CD4-positive, alpha-beta T cell treated with Interleukin-6 at 100 ng/mL for 8 hours (primary cell): ENCODE results near the gene ALAD.
"Not testable (repeated sequence)": the region's sequence is repeated elsewhere in the genome, so short reads cannot be mapped to it uniquely, and the experiment has no call there.

Experiments used
- DNase-seq: peaks from one replicate; pipeline ENCODE4 v3.0.0-alpha.2; 2020; ENCODE audit warnings: mixed read lengths, low spot score

Gene ALAD

GRCh38 chr9:113373256-113373655, 27.8 kb downstream of the ALAD start:
- DNase-seq: no peak

DNA sequence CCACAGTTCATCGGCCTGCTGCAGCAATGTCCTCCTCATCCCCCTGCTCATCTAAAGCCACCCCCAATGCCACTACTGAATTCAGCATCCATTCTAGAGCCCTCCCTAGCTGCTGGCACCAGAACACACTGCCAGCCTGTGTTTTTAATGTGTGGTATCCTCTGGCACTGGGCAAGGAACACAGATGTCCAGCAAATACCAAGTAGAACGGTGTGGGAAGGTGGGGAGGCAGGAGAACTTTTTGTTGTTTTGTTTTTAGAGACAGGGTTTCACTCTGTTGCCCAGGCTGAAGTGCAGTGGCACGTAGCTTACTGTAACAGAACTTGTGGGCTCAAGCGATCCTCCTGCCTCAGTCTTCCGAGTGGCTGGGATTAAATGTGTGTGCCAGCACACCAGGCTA, 29.0 kb downstream of the ALAD start:
- no peak for DNase-seq

DNA sequence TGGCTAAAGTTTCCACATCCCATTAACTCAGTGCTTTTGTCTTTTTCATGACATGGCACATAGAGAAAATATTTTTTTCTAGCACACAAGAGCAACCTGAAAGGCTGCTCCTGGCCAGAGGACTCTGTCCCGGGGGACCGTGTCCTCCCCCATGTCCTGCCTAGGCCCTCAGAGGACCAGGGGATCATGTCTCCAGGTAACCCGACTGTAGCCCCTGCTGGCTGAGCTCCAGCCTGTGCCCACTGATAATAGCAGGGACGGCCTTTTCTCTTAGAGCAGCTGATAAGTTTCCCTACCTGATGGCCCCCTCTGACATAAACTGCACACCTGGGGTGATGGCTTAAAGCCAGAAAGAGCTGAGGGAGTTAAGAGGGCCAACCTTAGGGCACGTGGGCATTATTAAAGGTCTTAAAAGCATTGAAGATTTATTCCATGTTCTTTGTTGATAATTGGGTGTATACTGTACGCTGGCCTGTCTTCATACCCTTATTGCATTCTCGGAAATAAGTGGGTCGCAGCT, 30.2 kb downstream of the ALAD start:
- no peak for DNase-seq

DNA sequence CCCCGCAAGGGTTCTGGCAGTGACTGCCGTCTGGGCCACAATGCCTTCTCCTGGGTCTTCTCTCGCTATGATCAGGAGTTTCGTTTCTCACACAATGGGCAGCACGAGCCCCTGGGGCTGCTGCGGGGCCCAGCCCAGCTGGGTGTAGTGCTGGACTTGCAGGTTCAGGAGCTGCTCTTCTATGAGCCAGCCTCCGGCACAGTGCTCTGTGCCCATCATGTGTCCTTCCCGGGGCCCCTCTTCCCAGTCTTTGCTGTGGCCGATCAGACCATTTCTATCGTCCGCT, 31.3 kb downstream of the ALAD start:
- DNase-seq: no peak

DNA sequence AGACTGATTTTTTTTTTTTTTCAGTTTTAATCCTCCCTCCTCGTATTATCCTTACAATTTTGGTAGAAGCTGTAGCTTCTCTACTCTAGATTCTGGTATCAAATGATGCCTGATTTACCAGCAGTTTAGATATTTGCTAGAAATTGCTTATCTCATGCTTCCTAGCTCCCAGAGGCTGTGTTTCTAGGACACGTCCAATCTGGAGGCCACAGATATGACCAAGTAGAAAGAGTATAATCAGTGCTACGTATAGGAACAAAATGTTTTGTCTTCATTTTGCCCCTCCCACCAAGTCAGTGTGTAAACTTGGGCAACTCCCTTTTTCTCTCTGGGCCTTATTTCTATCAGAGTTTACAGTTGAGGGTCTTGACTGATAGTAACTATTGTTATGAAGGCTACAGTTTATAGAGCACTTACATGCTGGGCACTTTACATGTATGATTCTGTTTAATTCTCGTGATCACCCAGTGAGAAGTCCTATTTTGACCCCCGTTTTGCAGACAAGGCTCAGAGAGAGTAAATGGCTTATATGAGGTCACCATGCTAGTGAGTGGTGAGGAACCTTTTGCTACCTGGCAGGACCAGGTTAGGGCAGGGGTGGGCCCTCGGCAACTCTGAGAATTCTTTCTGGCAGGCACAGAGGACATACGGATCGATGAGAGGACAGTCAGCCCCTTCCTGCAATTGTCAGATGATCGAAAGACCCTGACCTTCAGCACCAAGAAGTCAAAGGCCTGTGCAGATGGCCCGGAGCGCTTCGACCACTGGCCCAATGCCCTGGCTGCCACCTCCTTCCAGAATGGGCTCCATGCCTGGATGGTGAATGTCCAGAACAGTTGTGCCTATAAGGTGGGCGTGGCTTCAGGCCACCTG, 31.9 kb downstream of the ALAD start:
- no peak for DNase-seq

DNA sequence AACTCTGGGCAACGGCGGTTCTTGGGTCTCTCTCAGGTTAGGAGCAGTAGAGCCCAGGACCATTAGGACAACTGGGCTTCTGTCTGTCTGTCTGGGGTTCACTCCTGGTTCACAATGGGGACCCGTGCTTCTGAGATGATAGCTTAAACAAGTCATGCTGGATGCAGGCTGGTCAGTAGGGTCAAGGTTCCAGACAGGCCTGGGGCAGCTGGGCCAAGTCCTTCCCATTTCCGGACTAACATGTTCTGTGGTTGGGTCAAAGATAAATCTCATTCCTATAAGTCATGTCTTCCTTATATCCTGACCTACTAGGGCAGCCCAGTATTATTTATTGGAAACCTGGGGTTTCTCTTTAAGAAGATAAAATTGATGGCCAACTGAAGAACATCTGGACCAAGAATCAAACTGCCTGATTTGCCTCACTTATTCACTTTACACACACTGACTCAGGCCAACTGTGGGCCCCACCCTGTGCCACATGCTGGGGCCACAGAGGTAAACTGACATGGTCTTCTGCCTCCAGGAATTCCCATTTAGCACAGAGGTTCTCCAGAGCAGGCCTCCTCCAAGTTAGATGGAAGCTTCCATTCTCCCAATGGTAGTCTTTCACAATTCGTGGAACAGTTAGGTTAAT, 32.6 kb downstream of the ALAD start:
- no peak for DNase-seq

DNA sequence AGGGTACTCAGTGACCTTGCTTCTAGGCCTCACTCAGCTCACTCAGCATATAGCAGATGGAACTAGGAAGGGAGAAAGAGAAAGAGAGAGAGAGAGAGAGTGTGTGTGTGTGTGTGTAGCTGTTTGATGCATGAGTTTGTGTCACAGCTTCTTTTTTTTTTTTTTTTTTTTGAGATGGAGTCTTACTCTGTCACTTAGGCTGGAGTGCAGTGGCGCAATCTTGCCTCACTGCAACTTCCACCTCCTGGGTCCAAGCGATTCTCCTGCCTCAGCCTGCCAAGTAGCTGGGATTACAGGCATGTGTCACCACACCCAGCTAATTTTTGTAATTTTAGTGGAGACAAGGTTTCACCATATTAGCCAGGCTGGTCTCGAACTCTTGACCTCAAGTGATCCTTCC, 35.4 kb downstream of the ALAD start:
- not testable (repeated sequence) for DNase-seq

DNA sequence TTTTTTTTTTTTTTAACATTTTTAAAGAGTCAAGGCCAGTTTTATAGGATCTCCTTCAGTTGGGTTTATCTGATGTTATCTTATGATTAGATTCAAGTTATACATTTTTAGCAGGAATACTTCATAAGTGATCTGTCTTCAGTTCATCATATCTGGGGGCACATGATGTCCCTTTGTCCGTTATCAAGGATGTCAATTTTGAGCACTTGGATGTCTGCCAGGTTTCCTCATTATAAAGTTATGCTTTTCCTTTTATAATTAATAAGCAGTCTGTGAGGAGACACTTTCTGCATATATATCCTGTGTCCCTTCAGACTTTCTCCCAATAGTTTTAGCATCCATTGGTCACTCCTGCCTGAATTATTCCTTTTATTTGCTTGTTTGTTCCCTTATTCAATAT, 36.1 kb downstream of the ALAD start:
- no peak for DNase-seq

GRCh38 chr9:113363336-113363735, 37.7 kb downstream of the ALAD start:
- DNase-seq: no peak

DNA sequence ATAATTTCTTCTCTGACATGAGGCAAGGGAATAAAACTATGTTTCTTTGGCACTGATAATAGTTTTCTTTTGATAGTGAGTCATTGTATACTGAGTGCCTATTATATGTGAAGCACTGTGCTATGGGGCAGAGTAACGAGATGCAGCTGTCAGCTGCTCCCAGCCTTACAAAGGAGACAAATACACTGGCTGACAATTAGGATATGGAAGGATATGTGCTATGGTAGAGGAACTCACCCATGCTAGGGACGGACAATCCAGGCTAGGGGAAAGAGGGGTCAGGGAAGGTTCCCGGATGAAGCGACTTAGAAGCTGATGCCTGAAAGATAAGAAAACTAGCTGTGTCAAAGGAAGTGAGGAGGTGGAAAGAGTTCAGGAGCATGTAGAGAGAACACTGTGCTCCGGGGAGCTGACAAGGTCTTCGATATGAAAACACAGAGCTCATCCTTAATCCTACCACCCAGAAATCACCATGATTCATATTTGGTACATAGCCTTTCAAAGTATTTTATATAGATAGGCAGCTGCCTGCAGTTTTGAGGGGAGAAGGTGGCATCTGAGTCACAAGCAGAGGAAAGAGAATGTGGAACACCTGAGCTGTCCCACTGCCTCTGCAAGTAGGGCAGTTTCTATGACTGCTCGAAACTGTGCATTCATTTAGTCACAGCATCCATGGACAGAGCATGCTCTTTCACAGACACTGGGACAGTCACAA, 39.6 kb downstream of the ALAD start:
- DNase-seq: no peak

DNA sequence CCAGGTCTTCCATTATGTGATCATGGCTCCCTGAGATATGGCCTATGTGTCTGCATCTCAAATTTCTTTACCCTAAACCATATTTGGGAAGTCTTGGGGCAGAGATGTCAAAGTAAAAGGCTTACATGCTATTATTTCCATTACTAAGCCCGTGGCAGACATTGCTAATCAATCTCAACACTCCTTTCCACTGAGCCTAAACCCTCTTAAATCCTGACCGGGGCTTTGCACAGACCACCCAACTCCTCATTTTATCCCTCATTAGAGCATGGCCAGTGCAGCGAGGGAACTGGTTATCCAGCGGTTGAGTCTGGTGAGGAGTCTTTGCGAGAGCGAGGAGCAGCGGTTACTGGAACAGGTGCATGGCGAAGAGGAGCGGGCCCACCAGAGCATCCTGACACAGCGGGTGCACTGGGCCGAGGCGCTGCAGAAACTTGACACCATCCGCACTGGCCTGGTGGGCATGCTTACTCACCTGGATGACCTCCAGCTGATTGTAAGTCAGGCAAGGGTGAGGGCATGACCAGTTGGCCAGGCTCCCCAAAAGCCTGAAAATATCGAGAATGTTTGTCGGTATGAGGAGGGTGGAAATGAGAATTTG, 40.7 kb downstream of the ALAD start:
- no peak for DNase-seq

DNA sequence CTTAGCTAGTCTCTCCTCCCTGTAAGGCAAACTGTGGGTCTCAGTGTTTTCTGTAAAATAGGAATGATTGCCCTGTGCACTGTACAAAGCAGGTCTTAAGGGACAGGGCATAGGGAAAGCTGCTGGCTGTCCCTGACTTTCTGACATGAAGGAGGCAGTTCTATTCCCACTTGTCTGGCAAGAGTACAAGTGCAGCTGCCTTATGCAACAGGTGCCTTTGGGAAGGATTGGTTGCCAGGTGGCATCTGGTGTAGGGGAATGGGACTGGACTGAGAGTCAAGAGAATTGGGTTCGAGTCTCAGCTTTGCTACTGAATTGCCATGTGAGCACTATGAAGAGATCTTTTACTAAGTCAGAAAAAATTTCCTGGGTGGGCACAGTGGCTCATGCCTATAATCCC, 41.7 kb downstream of the ALAD start:
- no peak for DNase-seq

DNA sequence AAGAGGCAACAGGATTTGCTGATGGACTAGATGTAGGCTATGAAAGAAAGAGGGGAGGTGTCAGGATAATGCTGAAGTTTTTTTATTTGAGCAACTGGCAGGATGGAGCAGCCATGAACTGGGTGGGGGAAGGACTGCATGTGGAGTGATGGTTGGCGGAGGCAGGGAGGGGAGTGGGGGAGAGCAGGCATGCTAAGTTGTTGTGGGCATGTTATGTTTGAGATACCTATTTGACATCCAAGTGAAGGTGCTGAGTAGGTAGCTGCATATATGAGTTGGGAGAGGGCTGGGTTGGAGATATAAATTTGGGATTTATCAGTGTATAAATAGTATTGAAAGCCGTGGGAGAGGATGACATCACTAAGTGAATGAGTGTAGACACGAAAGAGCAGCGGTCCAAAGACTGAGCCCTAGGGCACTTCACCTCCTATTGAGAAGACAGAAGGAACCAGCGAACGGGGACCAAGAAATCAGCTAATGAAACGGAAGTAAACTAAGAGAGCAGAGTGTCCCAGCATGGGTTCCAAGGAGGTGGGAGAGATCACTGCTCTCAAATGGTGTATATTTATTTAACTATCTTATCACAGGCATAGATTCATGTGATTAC, 44.3 kb downstream of the ALAD start:
- DNase-seq: no peak

- no peak for DNase-seq
Observed at GRCh38 chr9:113355040-113355596, 46.0 kb downstream of the ALAD start.

- DNase-seq: no peak
Observed at GRCh38 chr9:113352411-113352810, 48.7 kb downstream of the ALAD start.

DNA sequence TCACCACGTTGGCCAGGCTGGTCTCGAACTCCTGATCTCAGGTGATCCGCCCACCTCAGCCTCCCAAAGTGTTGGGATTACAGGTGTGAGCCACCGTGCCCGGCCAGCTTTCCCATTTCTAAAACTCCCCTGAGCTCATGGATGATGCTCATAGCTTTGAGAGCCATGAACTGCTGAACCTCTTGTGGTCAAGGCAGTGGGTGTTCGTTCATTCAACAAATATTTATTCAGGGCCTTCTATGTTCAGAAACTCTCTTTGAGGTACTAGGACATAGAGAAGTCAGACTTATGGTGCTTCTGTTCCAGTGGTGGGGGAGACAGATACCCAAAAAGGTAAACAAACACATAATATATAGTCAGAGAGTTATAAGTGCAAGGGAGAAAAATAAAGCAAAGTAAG, 49.1 kb downstream of the ALAD start:
- no peak for DNase-seq

DNA sequence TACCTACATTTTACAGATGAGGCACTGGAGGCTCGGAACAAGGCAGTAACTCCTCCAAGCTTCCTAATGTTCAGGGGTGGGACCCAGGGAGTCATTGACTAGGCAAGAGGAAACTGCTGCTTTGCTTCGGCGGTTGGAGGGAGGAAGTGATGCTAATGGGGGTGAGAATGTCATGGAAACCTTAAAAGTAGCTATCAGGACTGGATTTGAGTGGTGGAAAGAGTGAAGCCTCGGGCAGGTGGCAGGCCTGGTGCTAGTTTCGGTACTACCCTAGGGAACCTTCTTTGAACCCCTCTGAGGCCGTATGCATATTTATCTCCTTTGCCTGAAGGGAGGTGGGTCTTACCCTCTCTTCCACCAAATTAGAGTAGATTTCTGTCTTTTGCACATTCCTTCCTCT, 50.1 kb downstream of the ALAD start:
- DNase-seq: peak; percentile 18

- no peak for DNase-seq
Observed at GRCh38 chr9:113350107-113350661, 50.9 kb downstream of the ALAD start.

DNA sequence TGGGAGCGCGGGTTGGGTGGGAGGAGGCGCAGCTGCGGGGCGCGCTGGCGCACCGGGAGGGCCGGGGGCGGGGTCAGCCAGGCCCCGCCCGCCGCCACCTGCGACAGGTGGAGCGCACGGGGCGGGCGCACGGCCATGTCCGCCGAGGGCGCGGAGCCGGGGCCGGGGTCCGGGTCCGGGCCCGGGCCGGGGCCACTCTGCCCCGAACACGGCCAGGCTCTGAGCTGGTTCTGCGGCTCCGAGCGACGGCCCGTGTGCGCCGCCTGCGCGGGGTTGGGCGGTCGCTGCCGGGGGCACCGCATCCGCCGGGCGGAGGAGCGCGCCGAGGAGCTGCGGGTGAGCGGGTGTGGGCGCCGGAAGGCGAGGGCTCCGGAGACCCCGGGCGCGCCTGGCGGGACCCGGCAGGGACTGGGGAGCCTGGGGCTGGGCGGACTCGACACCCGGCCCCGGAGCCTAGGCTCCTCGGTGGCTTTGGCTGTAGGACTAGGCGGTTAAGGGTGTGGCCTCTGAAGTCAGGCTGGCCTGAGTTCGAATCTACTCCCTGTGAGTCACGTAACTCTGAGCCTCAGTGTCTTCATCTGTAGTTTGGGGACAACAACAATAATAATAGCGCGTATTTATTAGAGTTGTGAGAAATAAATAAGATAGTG, 51.5 kb downstream of the ALAD start, which contains the start of gene BSPRY:
BSPRY (plus strand) TSS at position 97 of the 650 bp plus-strand sequence; CDS start at position 136, 39 bp downstream.
- no peak for DNase-seq

GRCh38 chr9:113349066-113349444, 52.0 kb downstream of the ALAD start:
- DNase-seq: no peak

GRCh38 chr9:113348437-113348836, 52.6 kb downstream of the ALAD start:
- DNase-seq: no peak
